ENCODE results near the gene SF3B4.
A peak's percentile ranks its signal among the peaks of the same experiment; 100 is the strongest.

Gene SF3B4

GRCh38 chr1:149925345-149925744, 2.3 kb downstream of the SF3B4 start:
- TF ChIP-seq, protein P1, sequence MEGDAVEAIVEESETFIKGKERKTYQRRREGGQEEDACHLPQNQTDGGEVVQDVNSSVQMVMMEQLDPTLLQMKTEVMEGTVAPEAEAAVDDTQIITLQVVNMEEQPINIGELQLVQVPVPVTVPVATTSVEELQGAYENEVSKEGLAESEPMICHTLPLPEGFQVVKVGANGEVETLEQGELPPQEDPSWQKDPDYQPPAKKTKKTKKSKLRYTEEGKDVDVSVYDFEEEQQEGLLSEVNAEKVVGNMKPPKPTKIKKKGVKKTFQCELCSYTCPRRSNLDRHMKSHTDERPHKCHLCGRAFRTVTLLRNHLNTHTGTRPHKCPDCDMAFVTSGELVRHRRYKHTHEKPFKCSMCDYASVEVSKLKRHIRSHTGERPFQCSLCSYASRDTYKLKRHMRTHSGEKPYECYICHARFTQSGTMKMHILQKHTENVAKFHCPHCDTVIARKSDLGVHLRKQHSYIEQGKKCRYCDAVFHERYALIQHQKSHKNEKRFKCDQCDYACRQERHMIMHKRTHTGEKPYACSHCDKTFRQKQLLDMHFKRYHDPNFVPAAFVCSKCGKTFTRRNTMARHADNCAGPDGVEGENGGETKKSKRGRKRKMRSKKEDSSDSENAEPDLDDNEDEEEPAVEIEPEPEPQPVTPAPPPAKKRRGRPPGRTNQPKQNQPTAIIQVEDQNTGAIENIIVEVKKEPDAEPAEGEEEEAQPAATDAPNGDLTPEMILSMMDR (conservative IDR thresholded peaks at IDR 0.05; ENCODE audit: low read length), result no peak
- no peak overlapping the region for H3K4me3 ChIP-seq (ENCODE audit: low read length)
- no peak for DNase-seq (ENCODE audit: low read depth)

DNA sequence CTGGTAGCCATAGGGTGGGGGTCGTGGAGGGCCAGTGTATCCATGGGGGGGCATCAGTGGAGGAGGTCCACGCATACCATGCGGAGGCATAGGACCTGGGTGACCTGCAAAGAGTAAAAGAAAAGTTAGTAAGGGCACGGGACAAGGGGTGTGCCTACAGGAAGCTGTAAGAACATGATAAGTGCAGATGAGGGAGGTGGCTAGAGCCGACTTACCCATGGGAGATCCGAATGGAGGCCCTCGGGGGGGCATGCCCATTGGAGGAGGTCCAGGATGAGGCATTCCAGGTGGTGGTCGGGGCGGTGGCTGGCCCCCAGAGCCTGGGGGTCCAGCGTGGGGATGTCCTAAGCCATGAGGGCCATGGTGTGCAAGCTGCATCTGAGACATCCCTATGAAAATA, 4.0 kb downstream of the SF3B4 start:
- TF ChIP-seq, protein P1 (conservative IDR thresholded peaks at IDR 0.05; ENCODE audit: low read length), result no peak
- DNase-seq (ENCODE audit: low read depth), result no peak
- H3K4me3 ChIP-seq (ENCODE audit: low read length), result no peak overlapping the region

DNA sequence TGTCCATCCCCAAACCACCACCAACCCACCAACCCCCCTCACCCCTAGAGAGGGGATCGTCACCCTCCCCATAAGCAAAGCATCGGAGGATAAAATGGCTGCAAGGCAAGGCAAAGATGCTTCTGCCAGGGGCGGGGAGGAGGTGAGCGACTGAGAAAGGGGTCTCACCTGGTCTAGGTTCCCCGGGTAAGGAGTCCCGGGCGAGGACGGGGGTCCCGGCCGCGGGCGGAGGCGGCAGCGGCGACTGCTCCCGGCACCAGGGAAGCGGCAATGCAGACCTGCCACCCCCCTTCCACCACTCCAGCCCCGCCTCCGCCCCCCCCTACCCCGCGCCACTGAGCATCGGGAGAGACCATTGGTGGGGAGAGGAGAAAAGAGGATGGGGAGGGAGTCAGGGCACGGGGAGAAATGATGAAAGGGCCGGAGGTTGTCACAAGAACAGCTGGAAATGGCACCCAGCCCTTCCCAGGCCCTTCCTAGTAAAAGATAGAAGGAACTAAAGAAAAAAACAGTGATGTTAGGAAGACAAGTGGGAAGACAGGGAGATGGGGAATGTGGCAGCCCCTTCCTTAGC, 9.9 kb downstream of the SF3B4 start, which contains the start of gene SV2A:
Gene SV2A, minus strand, starts transcription at position 274 of the 574 bp plus-strand sequence. CDS start 4,004 bp downstream, outside the sequence.
- peak within 1 kb of the TSS; percentile 82 for H3K4me3 ChIP-seq (ENCODE audit: low read length)
- peak; percentile 65 for DNase-seq (ENCODE audit: low read depth)
- TF ChIP-seq, protein P1 (conservative IDR thresholded peaks at IDR 0.05; ENCODE audit: low read length), result no peak

- H3K4me3 ChIP-seq (ENCODE audit: low read length), result peak overlapping the region; percentile 82
- no peak for DNase-seq (ENCODE audit: low read depth)
- TF ChIP-seq, protein P1 (conservative IDR thresholded peaks at IDR 0.05; ENCODE audit: low read length), result no peak
Observed at GRCh38 chr1:149916898-149917252, 10.7 kb downstream of the SF3B4 start.

GRCh38 chr1:149916193-149916897, 11.3 kb downstream of the SF3B4 start:
- no peak for DNase-seq (ENCODE audit: low read depth)
- H3K4me3 ChIP-seq (ENCODE audit: low read length), result peak overlapping the region; percentile 82
- TF ChIP-seq, protein P1 (conservative IDR thresholded peaks at IDR 0.05; ENCODE audit: low read length), result no peak

- TF ChIP-seq, protein P1 (conservative IDR thresholded peaks at IDR 0.05; ENCODE audit: low read length), result no peak
- DNase-seq (ENCODE audit: low read depth), result no peak
- no peak overlapping the region for H3K4me3 ChIP-seq (ENCODE audit: low read length)
Observed at GRCh38 chr1:149915429-149916192, 12.0 kb downstream of the SF3B4 start.

Data from AG10803 (cell line).